CD4-positive, alpha-beta T cell treated with Interleukin-4 for 4 hours (primary cell): ENCODE measurements around the gene MAS1.
"Not testable (repeated sequence)": the region's sequence is repeated elsewhere in the genome, so short reads cannot be mapped to it uniquely, and the experiment has no call there.

Experiments used
- DNase-seq: peaks from one replicate; pipeline ENCODE4 v3.0.0-alpha.2; 2020

The MAS1 gene

DNA sequence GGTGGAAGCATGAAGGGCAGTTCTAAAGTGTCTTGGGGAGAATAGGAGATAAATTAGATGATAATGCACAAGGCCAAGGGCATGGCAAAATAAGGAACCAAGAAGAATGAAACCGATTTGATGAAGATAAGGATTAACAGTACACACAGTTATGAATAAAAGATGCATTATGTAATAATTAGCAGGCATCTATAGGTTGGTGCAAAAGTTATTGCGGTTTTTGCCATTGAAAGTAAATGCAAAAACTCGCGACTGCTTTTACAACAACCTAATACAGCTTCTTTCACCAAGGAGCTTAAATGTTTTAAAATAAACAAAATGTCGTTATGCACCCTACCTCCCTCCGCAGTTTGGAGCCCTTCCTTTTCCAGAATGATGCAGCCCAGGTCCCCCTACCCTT lies 29.0 kb downstream of the MAS1 start:
- no peak for DNase-seq

GRCh38 chr6:159924150-159924549 lies 33.4 kb downstream of the MAS1 start:
- DNase-seq = not testable (repeated sequence)

DNA sequence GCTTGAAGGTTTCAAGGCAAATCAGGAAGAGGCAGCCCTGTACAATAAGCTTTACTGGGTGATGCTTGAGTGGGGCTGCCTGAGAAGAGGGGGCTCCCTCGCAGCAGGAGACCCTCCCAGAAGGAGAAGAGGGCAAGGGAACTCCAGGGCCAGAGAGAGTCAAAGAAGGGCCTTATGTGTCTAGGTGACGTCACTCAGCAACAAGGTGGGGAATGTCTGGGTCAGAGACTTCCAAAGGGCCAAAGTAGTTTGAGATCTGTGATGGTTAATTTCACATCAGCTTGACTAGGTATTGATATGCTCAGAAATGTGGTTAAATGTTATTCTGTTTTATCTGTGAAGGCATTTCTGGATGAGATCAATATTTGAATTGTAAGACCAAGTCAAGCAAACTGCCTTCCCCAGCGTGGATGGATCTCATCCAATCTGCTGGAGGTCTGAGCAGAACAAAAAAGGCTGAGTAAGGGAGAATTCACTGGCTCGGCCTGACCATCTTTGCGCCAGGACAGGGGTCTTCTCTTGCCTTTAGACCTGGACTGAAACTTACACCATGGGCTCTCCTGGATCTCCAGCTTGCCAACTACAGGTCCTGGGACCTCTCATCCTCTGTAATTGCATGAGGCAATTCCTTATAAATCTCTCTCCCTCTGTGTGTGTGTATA lies 35.9 kb downstream of the MAS1 start:
- DNase-seq = no peak

- peak; percentile 83 for DNase-seq
Observed at GRCh38 chr6:159929819-159930218, 39.0 kb downstream of the MAS1 start.

- peak; percentile 15 for DNase-seq
Observed at GRCh38 chr6:159931112-159931511, 40.3 kb downstream of the MAS1 start.

GRCh38 chr6:159931846-159932245 lies 41.1 kb downstream of the MAS1 start:
- DNase-seq = no peak

GRCh38 chr6:159933077-159933476 lies 42.3 kb downstream of the MAS1 start:
- no peak for DNase-seq

GRCh38 chr6:159934181-159934580 lies 43.4 kb downstream of the MAS1 start:
- DNase-seq = no peak

- DNase-seq = no peak
Observed at GRCh38 chr6:159935065-159935464, 44.3 kb downstream of the MAS1 start.

DNA sequence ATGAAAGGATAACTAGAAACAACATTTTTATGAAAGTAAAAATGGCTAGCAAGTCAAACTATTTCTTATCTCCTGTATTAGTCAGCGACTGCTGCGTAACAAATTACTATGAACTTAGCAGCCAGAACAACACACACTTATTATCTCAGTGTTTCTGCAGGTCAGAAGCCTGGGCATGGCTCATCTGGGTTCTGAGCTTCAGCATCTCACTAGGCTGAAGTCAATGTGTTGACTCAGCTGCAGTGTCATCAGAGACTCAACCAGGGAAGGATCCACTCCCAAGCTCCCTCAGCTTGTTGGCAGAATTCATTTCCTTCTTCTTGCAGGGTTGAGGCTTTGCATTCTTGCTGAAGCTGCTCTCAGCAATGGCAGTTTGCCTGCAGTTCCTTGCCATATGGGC lies 44.8 kb downstream of the MAS1 start:
- no peak for DNase-seq

DNA sequence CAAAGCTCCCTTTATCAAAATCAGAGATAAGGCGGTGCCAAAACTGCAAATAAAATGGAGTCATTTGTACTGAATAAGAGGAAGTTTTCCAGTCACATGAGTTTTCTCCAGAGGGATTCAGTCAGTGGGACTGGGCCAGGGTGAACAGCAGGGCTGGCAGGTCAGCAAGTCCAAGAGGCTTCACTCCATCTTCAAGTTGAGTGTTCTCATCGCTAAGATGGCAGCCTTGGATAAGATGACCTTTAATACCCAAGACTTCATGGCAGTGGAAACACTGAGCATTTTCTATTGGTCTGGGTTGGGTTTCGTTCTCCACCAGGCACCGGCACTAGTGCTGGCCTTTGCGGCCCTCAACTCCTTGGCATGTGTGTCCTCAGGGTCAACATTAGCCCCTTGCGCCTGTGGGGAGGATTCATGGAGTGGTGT lies 48.8 kb downstream of the MAS1 start:
- no peak for DNase-seq
